Heart left ventricle (tissue), 13 donors: ENCODE measurements around the gene CWC27.

Experiments used
- CTCF ChIP-seq, 12 donors: fragments of 200-600 bp; sonication (generic) in 4 of 12; IDR thresholded peaks; one replicate each; pipeline versions ENCODE4 v1.5.0 to v1.8.0; 2018 to 2022; ENCODE audit warnings: antibody characterized with exemption in 12 of 12, mild to moderate bottlenecking in 5 of 12
- POLR2A ChIP-seq, 2 donors: fragments of 450-650 bp; IDR thresholded peaks; one replicate each; pipeline ENCODE4 v1.6.1; 2017; ENCODE audit warnings: antibody characterized with exemption in 2 of 2, mild to moderate bottlenecking in 2 of 2, moderate library complexity in 2 of 2
- donor health status: ischemic (EF 13 %, LVEDD 7.1; RV severe dilation, severe dysfunction).
- donor health status: DM: no; HTN: yes; CAD: no.
- donor health status: DM: no; HTN: no; CAD: no.
- donor health status: ischemic (EF 25% LVEDD 6.9; RV normal size, moderate dysfunction).
- donor health status: ischemic (EF 25% LVEDD 5.7; RV mildly dilated, moderate dysfunction).
- donor health status: ischemic (EF 35%, LVEDD 5.7; RV mildly dilated, moderate dysfunction).
- donor health status: nonischemic (EF 11% LVEDD 7.7; RV severe dilation, severe dysfunction).
- donor health status: DM: yes; HTN: yes; CAD: no.
- donor health status: PGD.
- donor health status: ischemic (EF 29% LVEDD 5.4; RV normal size, mild dysfunction).
- donor health status: nonischemic (EF 23%, LVEDD 6.1; RV moderate dilation, normal function).

GRCh38 chr5:65024681-65025080, 256.0 kb downstream of the CWC27 start:
- TF ChIP-seq POLR2A (IDR thresholded peaks at IDR 0.05) (no peak), CTCF (IDR thresholded peaks at IDR 0.05) (no peak)
